ENCODE data around the gene MRGPRX4.
"Not testable (repeated sequence)": the region's sequence is repeated elsewhere in the genome, so short reads cannot be mapped to it uniquely, and the experiment has no call there.

MRGPRX4 gene

GRCh38 chr11:18172666-18173065, at the start of gene MRGPRX4:
Gene MRGPRX4, plus strand, starts transcription at chr11:18172837. Its CDS starts 420 bp downstream, at chr11:18173257.
- no peak for DNase-seq (ENCODE audit: low spot score)

GRCh38 chr11:18131115-18131514, 41.5 kb upstream of the MRGPRX4 start:
- DNase-seq (ENCODE audit: low spot score), result not testable (repeated sequence)

GRCh38 chr11:18132341-18132740, 40.3 kb upstream of the MRGPRX4 start, which contains the start of gene MRGPRX3:
Gene MRGPRX3, plus strand, starts transcription at chr11:18132571. Its CDS starts 4,632 bp downstream, at chr11:18137203.
- DNase-seq (ENCODE audit: low spot score), result no peak

GRCh38 chr11:18135308-18135707, 37.3 kb upstream of the MRGPRX4 start:
- DNase-seq (ENCODE audit: low spot score), result no peak

- DNase-seq (ENCODE audit: low spot score), result no peak
Measured at GRCh38 chr11:18137186-18137800, 35.3 kb upstream of the MRGPRX4 start.

- DNase-seq (ENCODE audit: low spot score), result no peak
Measured at GRCh38 chr11:18140145-18140544, 32.5 kb upstream of the MRGPRX4 start.

GRCh38 chr11:18144243-18144642, 28.4 kb upstream of the MRGPRX4 start:
- DNase-seq (ENCODE audit: low spot score), result no peak

- DNase-seq (ENCODE audit: low spot score), result no peak
Measured at GRCh38 chr11:18145025-18145424, 27.6 kb upstream of the MRGPRX4 start.

GRCh38 chr11:18145837-18146236, 26.8 kb upstream of the MRGPRX4 start:
- no peak for DNase-seq (ENCODE audit: low spot score)

GRCh38 chr11:18151581-18151980, 21.1 kb upstream of the MRGPRX4 start:
- no peak for DNase-seq (ENCODE audit: low spot score)

- DNase-seq (ENCODE audit: low spot score), result no peak
Measured at GRCh38 chr11:18168372-18168771, 4.3 kb upstream of the MRGPRX4 start.

GRCh38 chr11:18171377-18172000, 1.1 kb upstream of the MRGPRX4 start:
- peak; percentile 47 for DNase-seq (ENCODE audit: low spot score)

- no peak for DNase-seq (ENCODE audit: low spot score)
Measured at GRCh38 chr11:18173225-18173866, 709 bp downstream of the MRGPRX4 start.

- no peak for DNase-seq (ENCODE audit: low spot score)
Measured at GRCh38 chr11:18188796-18189195, 16.2 kb downstream of the MRGPRX4 start.

- not testable (repeated sequence) for DNase-seq (ENCODE audit: low spot score)
Measured at GRCh38 chr11:18189476-18190245, 17.0 kb downstream of the MRGPRX4 start.

GRCh38 chr11:18191376-18191775, 18.7 kb downstream of the MRGPRX4 start:
- no peak for DNase-seq (ENCODE audit: low spot score)

GRCh38 chr11:18193010-18193409, 20.4 kb downstream of the MRGPRX4 start:
- no peak for DNase-seq (ENCODE audit: low spot score)

GRCh38 chr11:18196532-18196931, 23.9 kb downstream of the MRGPRX4 start:
- DNase-seq (ENCODE audit: low spot score), result no peak

GRCh38 chr11:18197738-18198137, 25.1 kb downstream of the MRGPRX4 start:
- not testable (repeated sequence) for DNase-seq (ENCODE audit: low spot score)

- peak; percentile 36 for DNase-seq (ENCODE audit: low spot score)
Measured at GRCh38 chr11:18203723-18204122, 31.1 kb downstream of the MRGPRX4 start.

- DNase-seq (ENCODE audit: low spot score), result no peak
Measured at GRCh38 chr11:18204220-18204619, 31.6 kb downstream of the MRGPRX4 start.

- no peak for DNase-seq (ENCODE audit: low spot score)
Measured at GRCh38 chr11:18204771-18205170, 32.1 kb downstream of the MRGPRX4 start.
